ENCODE measurements around the gene DCAF6.

GRCh38 chr1:167987174-167987573, 50.7 kb downstream of the DCAF6 start:
- TF ChIP-seq CTCF (IDR thresholded peaks at IDR 0.05; ENCODE audit: insufficient read depth, low read length, poor library complexity, severe bottlenecking): no peak
- no peak for TF ChIP-seq EZH2phosphoT487 (conservative IDR thresholded peaks at IDR 0.05; ENCODE audit: low read length)

Measured in SU-DHL-6 (cell line).